ENCODE results near the gene GDPD3.

GRCh38 chr16:30095166-30096078, 17.9 kb downstream of the GDPD3 start:
- TF ChIP-seq POLR2A (IDR thresholded peaks at IDR 0.05) (no peak), CTCF (IDR thresholded peaks at IDR 0.05) (no peak), POLR2AphosphoS5 (IDR thresholded peaks at IDR 0.05) (no peak)
